GM23338 (cell line): ENCODE measurements around the gene SETDB1. TPM values are rescaled to one million over a fixed set of nuclear protein-coding genes. Genes with fewer than 3 reads are reported as not detected.

Experiments
- ATAC-seq: fragments of 200-7000 bp; cut with Tn5 transposase; 3 replicates; pipeline ENCODE4 v1.9.1; 2020
- DNase-seq: peaks from one replicate; pipeline ENCODE4 v3.0.0-alpha.2; 2015; ENCODE audit warnings: low spot score
- H2AFZ ChIP-seq: fragments of 200-600 bp; sonication (generic); 2 replicates; pipeline ENCODE4 v1.8.0; 2016; ENCODE audit warnings: antibody characterized with exemption, mild to moderate bottlenecking, moderate library complexity
- H3F3A ChIP-seq: fragments of 200-600 bp; sonication (generic); replicated peaks from 2 replicates; pipeline ENCODE4 v1.8.0; 2017; ENCODE audit warnings: antibody characterized with exemption, mixed run types, low read depth
- H3K27ac ChIP-seq: fragments of 200-600 bp; sonication (generic); 2 replicates; pipeline ENCODE4 v1.6.1; 2016; ENCODE audit warnings: low read depth
- H3K27me3 ChIP-seq: fragments of 200-600 bp; sonication (generic); 2 replicates; pipeline ENCODE4 v1.8.0; 2016; ENCODE audit warnings: mild to moderate bottlenecking, mixed run types, moderate library complexity; ENCODE audit not compliant: insufficient read depth
- H3K36me3 ChIP-seq: fragments of 200-600 bp; sonication (generic); 2 replicates; pipeline ENCODE4 v1.8.0; 2016; ENCODE audit warnings: mild to moderate bottlenecking; ENCODE audit not compliant: insufficient read depth
- H3K4me1 ChIP-seq: fragments of 200-600 bp; sonication (generic); 2 replicates; pipeline ENCODE4 v1.8.0; 2016; ENCODE audit warnings: mild to moderate bottlenecking, moderate library complexity; ENCODE audit not compliant: insufficient read depth
- H3K4me2 ChIP-seq: fragments of 200-600 bp; sonication (generic); 2 replicates; pipeline ENCODE4 v1.7.1; 2017; ENCODE audit warnings: mixed run types
- H3K4me3 ChIP-seq: fragments of 200-600 bp; sonication (generic); 2 replicates; pipeline ENCODE4 v1.6.1; 2016; ENCODE audit warnings: mixed run types
- H3K79me2 ChIP-seq: fragments of 200-600 bp; sonication (generic); replicated peaks from 2 replicates; pipeline ENCODE4 v1.8.0; 2017; ENCODE audit warnings: mild to moderate bottlenecking; ENCODE audit not compliant: insufficient read depth
- H3K9me2 ChIP-seq: fragments of 200-600 bp; sonication (generic); 2 replicates; pipeline ENCODE4 v1.8.0; 2017; ENCODE audit not compliant: insufficient read depth
- H4K20me1 ChIP-seq: fragments of 200-600 bp; sonication (generic); replicated peaks from 2 replicates; pipeline ENCODE4 v1.8.0; 2017; ENCODE audit warnings: mild to moderate bottlenecking; ENCODE audit not compliant: insufficient read depth
- H3K27ac Mint-ChIP-seq: 2 replicates; pipeline ENCODE4 v1.8.0; 2020; ENCODE audit warnings: inconsistent platforms, mild to moderate bottlenecking, moderate library complexity, mixed read lengths
- H3K27me3 Mint-ChIP-seq: 3 replicates; pipeline ENCODE4 v1.8.0; 2022; ENCODE audit warnings: low read depth, mild to moderate bottlenecking, moderate library complexity, mixed read lengths, inconsistent platforms; ENCODE audit not compliant: insufficient read depth, poor library complexity
- H3K36me3 Mint-ChIP-seq: 3 replicates; pipeline ENCODE4 v1.8.0; 2021; ENCODE audit warnings: low read depth, mild to moderate bottlenecking, inconsistent platforms, moderate library complexity, mixed read lengths
- H3K4me1 Mint-ChIP-seq: 3 replicates; pipeline ENCODE4 v1.8.0; 2020; ENCODE audit warnings: mild to moderate bottlenecking, inconsistent platforms, mixed read lengths
- H3K4me3 Mint-ChIP-seq: 3 replicates; pipeline ENCODE4 v1.8.0; 2021; ENCODE audit warnings: moderate library complexity, mild to moderate bottlenecking, inconsistent platforms, mixed read lengths
- H3K9me3 Mint-ChIP-seq: 3 replicates; pipeline ENCODE4 v1.8.0; 2020; ENCODE audit warnings: moderate library complexity, mild to moderate bottlenecking, inconsistent platforms, mixed read lengths
- CREB1 ChIP-seq: fragments of 250-450 bp; sonication (Bioruptor Pico); IDR thresholded peaks from 2 replicates; pipeline ENCODE4 v1.5.0; 2020; ENCODE audit warnings: low read depth, mild to moderate bottlenecking, moderate library complexity
- CTCF ChIP-seq, 2 experiments: fragments of 200-600 bp in 1 of 2; sonication (generic) in 1 of 2; conservative IDR thresholded peaks; 2 replicates each; pipeline versions ENCODE4 v1.5.1 to v1.6.1; 2016 to 2017; ENCODE audit warnings: antibody characterized with exemption in 2 of 2, low read depth in 2 of 2, mild to moderate bottlenecking in 2 of 2, moderate library complexity in 1 of 2
- EZH2phosphoT487 ChIP-seq: fragments of 200-600 bp; sonication (generic); IDR thresholded peaks from one replicate; pipeline ENCODE4 v1.8.1; 2018; ENCODE audit warnings: antibody characterized with exemption; ENCODE audit not compliant: unreplicated experiment
- JUNB ChIP-seq: IDR thresholded peaks from one replicate; pipeline ENCODE4 v1.6.1; 2016; ENCODE audit warnings: antibody characterized with exemption; ENCODE audit not compliant: unreplicated experiment
- NANOG ChIP-seq: IDR thresholded peaks from 2 replicates; pipeline ENCODE4 v1.6.1; 2016; ENCODE audit warnings: antibody characterized with exemption, borderline replicate concordance
- STAT1 ChIP-seq: IDR thresholded peaks from one replicate; pipeline ENCODE4 v1.6.1; 2016; ENCODE audit warnings: antibody characterized with exemption; ENCODE audit not compliant: unreplicated experiment
- ZNF114 ChIP-seq: fragments of 250-450 bp; sonication (Bioruptor Pico); IDR thresholded peaks from 2 replicates; pipeline ENCODE4 v1.5.0; 2020; ENCODE audit warnings: mild to moderate bottlenecking, moderate library complexity
- ZNF331 ChIP-seq: fragments of 250-450 bp; sonication (Bioruptor Pico); IDR thresholded peaks from 2 replicates; pipeline ENCODE4 v1.5.0; 2020; ENCODE audit warnings: low read depth, mild to moderate bottlenecking, moderate library complexity
- polyA plus RNA-seq: library from polyadenylated mRNA; unstranded; fragments of >200 nt; fragmentation: Nextera tagmentation; extraction: Ambion mirVana; gene quantifications from 2 replicates; pipeline ENCODE4 v1.2.1, GENCODE V29; 2016
- total RNA-seq: library from RNA; depleted of rRNA; stranded (reverse); fragments of >200 nt; shearing (Covaris generic); gene quantifications from 2 replicates; pipeline ENCODE4 v1.2.3, GENCODE V29; 2014
- TF ChIP-seq, protein P1 (sequence below): IDR thresholded peaks from 2 replicates; pipeline ENCODE4 v1.6.1; 2016; ENCODE audit warnings: antibody characterized with exemption

The SETDB1 gene
- total and polyA plus RNA-seq, 2 experiments from 2014 or later = 16.9 to 47.4 TPM

- no peak for TF ChIP-seq ZNF114
- no peak for TF ChIP-seq JUNB
- no peak for TF ChIP-seq STAT1
- TF ChIP-seq CTCF (conservative IDR thresholded peaks at IDR 0.05; ENCODE audit: low read depth in 2 of 2) = no peak
- TF ChIP-seq, protein P1, sequence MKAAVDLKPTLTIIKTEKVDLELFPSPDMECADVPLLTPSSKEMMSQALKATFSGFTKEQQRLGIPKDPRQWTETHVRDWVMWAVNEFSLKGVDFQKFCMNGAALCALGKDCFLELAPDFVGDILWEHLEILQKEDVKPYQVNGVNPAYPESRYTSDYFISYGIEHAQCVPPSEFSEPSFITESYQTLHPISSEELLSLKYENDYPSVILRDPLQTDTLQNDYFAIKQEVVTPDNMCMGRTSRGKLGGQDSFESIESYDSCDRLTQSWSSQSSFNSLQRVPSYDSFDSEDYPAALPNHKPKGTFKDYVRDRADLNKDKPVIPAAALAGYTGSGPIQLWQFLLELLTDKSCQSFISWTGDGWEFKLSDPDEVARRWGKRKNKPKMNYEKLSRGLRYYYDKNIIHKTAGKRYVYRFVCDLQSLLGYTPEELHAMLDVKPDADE = no peak
- TF ChIP-seq ZNF331 = no peak
- no peak for TF ChIP-seq NANOG
Observed at GRCh38 chr1:151002051-151002450, 75.9 kb downstream of the SETDB1 start (continued).

GRCh38 chr1:151002611-151003010 lies 76.4 kb downstream of the SETDB1 start:
- no peak overlapping the region for H2AFZ ChIP-seq
- no peaks in the 10 kb centered on the region for H3K27me3 ChIP-seq
- H3K27me3 Mint-ChIP-seq = peaks cover 27% of the 10 kb centered on the region
- H3K36me3 Mint-ChIP-seq = peaks cover 3% of the 10 kb centered on the region; the same call in 2 of the 3 replicates
- no peak overlapping the region for H3K27ac ChIP-seq
- no peaks in the 10 kb centered on the region for H3K36me3 ChIP-seq
- H3K27ac Mint-ChIP-seq = no peak overlapping the region
- H3K4me2 ChIP-seq = no peak overlapping the region
- no peaks in the 10 kb centered on the region for H3K79me2 ChIP-seq
- H3K4me3 ChIP-seq = no peak overlapping the region
- peaks cover 28% of the 10 kb centered on the region for H3K4me1 Mint-ChIP-seq
- H3K4me3 Mint-ChIP-seq = no peak overlapping the region; the same call in 2 of the 3 replicates
- H3F3A ChIP-seq = peaks cover 8% of the 10 kb centered on the region; the same call in 1 of the 2 replicates
- DNase-seq (no peak), ATAC-seq (no peak)
- peaks cover 19% of the 10 kb centered on the region for H3K4me1 ChIP-seq
- H3K9me2 ChIP-seq = no peaks in the 10 kb centered on the region
- TF ChIP-seq EZH2phosphoT487 (no peak), JUNB (no peak), CTCF (conservative IDR thresholded peaks at IDR 0.05; ENCODE audit: low read depth in 2 of 2) (no peak), CREB1 (CRISPR knock-in tag) (no peak)
- no peaks in the 10 kb centered on the region for H4K20me1 ChIP-seq
- H3K9me3 Mint-ChIP-seq = no peaks in the 10 kb centered on the region

- no peaks in the 10 kb centered on the region for H3K9me2 ChIP-seq
- H3K27me3 Mint-ChIP-seq = peaks cover 27% of the 10 kb centered on the region
- H3K4me3 ChIP-seq = no peak overlapping the region
- H2AFZ ChIP-seq = no peak overlapping the region
- H3K27ac Mint-ChIP-seq = no peak overlapping the region
- no peaks in the 10 kb centered on the region for H3K36me3 ChIP-seq
- H3K27me3 ChIP-seq = no peaks in the 10 kb centered on the region
- H3K4me1 ChIP-seq = peaks cover 22% of the 10 kb centered on the region
- H3K4me3 Mint-ChIP-seq = no peak overlapping the region
- peaks cover 10% of the 10 kb centered on the region; the same call in 1 of the 2 replicates for H3F3A ChIP-seq
- H3K36me3 Mint-ChIP-seq = peaks cover 3% of the 10 kb centered on the region; the same call in 2 of the 3 replicates
- H3K9me3 Mint-ChIP-seq = no peaks in the 10 kb centered on the region
- no peaks in the 10 kb centered on the region for H3K79me2 ChIP-seq
- DNase-seq (no peak), ATAC-seq (no peak)
- TF ChIP-seq NANOG = no peak
- no peak overlapping the region for H3K27ac ChIP-seq
- peaks cover 33% of the 10 kb centered on the region for H3K4me1 Mint-ChIP-seq
- no peak overlapping the region for H3K4me2 ChIP-seq
- H4K20me1 ChIP-seq = no peaks in the 10 kb centered on the region
Observed at GRCh38 chr1:151003180-151003579, 77.0 kb downstream of the SETDB1 start.
